NT2/D1 (cell line): ENCODE results near the gene AFF1.
"Not testable (repeated sequence)": the region's sequence is repeated elsewhere in the genome, so short reads cannot be mapped to it uniquely, and the experiment has no call there.

Experiments used
- DNase-seq: peaks from one replicate; pipeline ENCODE4 v3.0.0-alpha.2; 2011; ENCODE audit warnings: low read depth, low spot score
- H3K27me3 ChIP-seq: 2 replicates; pipeline ENCODE4 v1.6.0; 2011; ENCODE audit warnings: mild to moderate bottlenecking; ENCODE audit not compliant: insufficient read length, insufficient read depth
- H3K36me3 ChIP-seq: 2 replicates; pipeline ENCODE4 v1.6.1; 2011; ENCODE audit warnings: mild to moderate bottlenecking, low read length, mixed read lengths; ENCODE audit not compliant: insufficient read depth, insufficient read length
- H3K4me1 ChIP-seq: 2 replicates; pipeline ENCODE4 v1.5.1; 2011; ENCODE audit not compliant: insufficient read depth, insufficient read length
- H3K4me3 ChIP-seq: 2 replicates; pipeline ENCODE4 v1.5.1; 2011; ENCODE audit warnings: low read depth; ENCODE audit not compliant: insufficient read length
- H3K9ac ChIP-seq: 2 replicates; pipeline ENCODE4 v1.6.0; 2011; ENCODE audit warnings: low read depth; ENCODE audit not compliant: insufficient read length
- H3K9me3 ChIP-seq: 2 replicates; pipeline ENCODE4 v1.5.1; 2011; ENCODE audit warnings: mild to moderate bottlenecking, low read length; ENCODE audit not compliant: insufficient read depth
- SUZ12 ChIP-seq: IDR thresholded peaks from 2 replicates; pipeline ENCODE4 v1.6.1; 2011; ENCODE audit not compliant: insufficient read length, insufficient read depth; ENCODE audit errors: extremely low read depth
- YY1 ChIP-seq: IDR thresholded peaks from 2 replicates; pipeline ENCODE4 v1.6.1; 2011; ENCODE audit not compliant: insufficient read length, insufficient read depth
- ZNF274 ChIP-seq: IDR thresholded peaks from 2 replicates; pipeline ENCODE4 v1.6.1; 2011; ENCODE audit warnings: mild to moderate bottlenecking, low read depth, low read length

The AFF1 gene

GRCh38 chr4:87069037-87069742 is 134.4 kb downstream of the AFF1 start:
- peaks cover 8% of the 10 kb centered on the region for H3K36me3 ChIP-seq
- H3K4me1 ChIP-seq, result peaks cover 3% of the 10 kb centered on the region
- no peaks in the 10 kb centered on the region for H3K27me3 ChIP-seq
- H3K4me3 ChIP-seq, result no peak overlapping the region
- H3K9ac ChIP-seq, result no peak overlapping the region
- H3K9me3 ChIP-seq, result no peaks in the 10 kb centered on the region
- no peak for DNase-seq
- TF ChIP-seq YY1 (no peak), SUZ12 (no peak), ZNF274 (no peak)

DNA sequence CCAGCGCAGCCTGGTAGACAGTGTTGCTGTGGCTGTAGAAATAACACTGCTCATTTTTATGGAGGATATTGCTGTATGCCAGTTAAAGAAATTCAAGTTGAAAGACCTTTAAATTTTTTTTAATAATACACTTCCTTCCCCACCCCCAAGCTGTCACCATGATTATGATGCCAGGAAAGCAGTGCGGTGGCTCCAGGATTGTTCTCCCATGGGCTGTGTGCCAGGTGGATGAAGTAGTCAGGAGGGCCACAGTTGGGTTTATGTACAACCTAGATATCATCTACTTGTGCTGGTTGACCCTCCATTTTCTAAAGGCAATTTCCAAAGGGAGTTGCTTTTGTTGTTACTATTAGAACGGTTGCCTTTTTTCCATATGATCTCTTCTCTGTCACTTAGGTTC is 136.6 kb downstream of the AFF1 start:
- Histone ChIP-seq H3K27me3 (no peaks in the 10 kb centered on the region), H3K36me3 (peaks cover 3% of the 10 kb centered on the region), H3K4me3 (no peak overlapping the region), H3K9ac (no peak overlapping the region), H3K9me3 (no peaks in the 10 kb centered on the region), H3K4me1 (peaks cover 3% of the 10 kb centered on the region)
- DNase-seq, result no peak
- TF ChIP-seq SUZ12, result no peak
- no peak for TF ChIP-seq YY1
- no peak for TF ChIP-seq ZNF274

DNA sequence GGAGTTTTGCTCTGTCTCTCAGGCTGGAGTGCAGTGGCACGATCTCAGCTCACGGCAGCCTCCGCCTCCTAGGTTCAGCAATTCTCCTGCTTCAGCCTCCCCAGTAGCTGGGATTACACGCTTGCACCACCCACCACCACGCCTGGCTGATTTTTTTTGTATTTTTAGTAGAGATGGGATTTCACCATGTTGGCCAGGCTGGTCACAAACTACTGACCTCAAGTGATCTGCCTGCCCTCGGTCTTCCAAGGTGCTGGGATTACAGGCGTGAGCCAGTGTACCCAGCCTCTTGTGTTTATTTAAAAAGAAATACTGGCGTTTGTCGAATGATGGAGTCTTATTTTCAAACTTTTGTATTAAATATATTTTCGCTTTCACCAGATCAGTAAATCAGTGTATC is 137.7 kb downstream of the AFF1 start:
- not testable (repeated sequence) for H3K4me3 ChIP-seq, H3K9ac ChIP-seq, DNase-seq, H3K36me3 ChIP-seq, H3K27me3 ChIP-seq, H3K9me3 ChIP-seq, H3K4me1 ChIP-seq

GRCh38 chr4:87073199-87074120 is 138.6 kb downstream of the AFF1 start:
- Histone ChIP-seq H3K9ac (no peak overlapping the region), H3K27me3 (no peaks in the 10 kb centered on the region), H3K4me1 (peaks cover 3% of the 10 kb centered on the region), H3K4me3 (no peak overlapping the region), H3K9me3 (no peaks in the 10 kb centered on the region), H3K36me3 (no peaks in the 10 kb centered on the region)
- TF ChIP-seq SUZ12, result no peak
- no peak for TF ChIP-seq YY1
- TF ChIP-seq ZNF274, result no peak
- DNase-seq, result no peak

DNA sequence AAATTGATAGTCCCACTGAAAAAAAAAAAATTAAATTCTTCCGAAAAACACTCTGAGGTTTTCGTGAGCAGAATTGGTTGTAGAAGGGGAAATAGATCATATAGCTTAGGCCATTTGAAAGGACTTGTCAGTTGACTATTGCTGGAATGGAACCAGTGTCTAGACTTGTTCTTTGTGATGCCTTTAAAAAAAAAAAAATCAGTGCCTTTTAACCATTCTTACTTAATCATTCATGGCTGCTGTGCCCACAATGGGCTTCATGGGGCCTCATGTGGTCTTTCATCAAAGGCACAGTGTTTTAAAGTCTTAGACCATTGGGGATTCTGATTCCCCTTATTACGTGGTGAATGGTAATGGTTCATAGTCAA is 139.3 kb downstream of the AFF1 start:
- TF ChIP-seq SUZ12 (no peak), YY1 (no peak), ZNF274 (no peak)
- H3K4me3 ChIP-seq, result no peak overlapping the region
- DNase-seq, result no peak

GRCh38 chr4:87075876-87076275 is 141.1 kb downstream of the AFF1 start:
- H3K36me3 ChIP-seq, result no peaks in the 10 kb centered on the region
- DNase-seq, result no peak
- H3K9ac ChIP-seq, result no peak overlapping the region
- H3K27me3 ChIP-seq, result no peaks in the 10 kb centered on the region
- H3K9me3 ChIP-seq, result no peaks in the 10 kb centered on the region
- H3K4me3 ChIP-seq, result no peak overlapping the region
- no peak for TF ChIP-seq SUZ12
- no peak for TF ChIP-seq ZNF274
- no peak for TF ChIP-seq YY1
- no peaks in the 10 kb centered on the region for H3K4me1 ChIP-seq

More for the DNA sequence above, 139.3 kb downstream of the AFF1 start:
- H3K9me3 ChIP-seq, result no peaks in the 10 kb centered on the region
- H3K9ac ChIP-seq, result no peak overlapping the region
- no peaks in the 10 kb centered on the region for H3K36me3 ChIP-seq
- H3K27me3 ChIP-seq, result no peaks in the 10 kb centered on the region
- no peaks in the 10 kb centered on the region for H3K4me1 ChIP-seq

DNA sequence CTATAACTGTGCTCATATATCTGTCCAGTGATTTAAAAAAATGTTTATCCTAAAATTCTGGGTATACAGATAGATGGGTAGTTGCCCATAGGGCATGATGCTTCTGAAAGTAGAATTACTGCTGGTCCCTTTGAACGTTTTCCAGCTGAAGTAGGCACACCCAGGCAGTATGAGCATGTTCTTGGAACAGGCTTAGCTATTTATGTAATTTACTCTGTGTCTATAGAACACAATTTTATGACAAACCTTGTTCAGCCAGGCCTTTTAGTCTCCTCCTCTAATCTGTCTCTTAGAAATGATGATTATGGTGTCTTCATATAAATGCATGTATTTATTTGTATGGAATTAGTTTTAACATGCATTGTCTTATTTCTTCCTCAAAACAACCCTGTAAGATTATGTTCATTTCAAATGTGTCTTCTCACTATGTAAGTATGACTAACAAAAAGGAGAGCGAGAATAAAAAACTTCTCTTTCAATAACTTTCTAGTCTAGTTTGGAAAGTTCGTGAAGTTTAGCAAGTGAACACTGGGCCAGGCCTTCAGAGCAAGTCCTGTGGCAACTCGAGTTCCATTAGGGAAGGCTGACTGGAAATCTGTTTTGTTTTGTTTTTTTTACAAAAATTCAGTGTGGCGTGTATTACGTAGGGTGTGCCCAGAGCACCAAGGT is 142.0 kb downstream of the AFF1 start:
- Histone ChIP-seq H3K36me3 (no peaks in the 10 kb centered on the region), H3K9me3 (no peaks in the 10 kb centered on the region), H3K9ac (no peak overlapping the region), H3K27me3 (no peaks in the 10 kb centered on the region), H3K4me3 (no peak overlapping the region), H3K4me1 (no peaks in the 10 kb centered on the region)
- no peak for DNase-seq
- no peak for TF ChIP-seq YY1
- TF ChIP-seq SUZ12, result no peak
- no peak for TF ChIP-seq ZNF274
